Fibroblast of mammary gland (primary cell): ENCODE measurements around the gene GSG1.

ENCODE experiments used
- DNase-seq: peaks from one replicate; pipeline ENCODE4 v3.0.0-alpha.2; 2010; ENCODE audit warnings: low read depth
- H3K4me3 ChIP-seq: 2 replicates; pipeline ENCODE4 v1.5.1; 2011; ENCODE audit warnings: low read depth, mild to moderate bottlenecking, low read length, moderate library complexity; ENCODE audit not compliant: control insufficient read depth
- TF ChIP-seq, protein P1 (sequence below): conservative IDR thresholded peaks from 2 replicates; pipeline ENCODE4 v1.5.1; 2011; ENCODE audit warnings: low read depth, low read length, inconsistent platforms; ENCODE audit not compliant: control insufficient read depth, insufficient read depth

GSG1 gene

DNA sequence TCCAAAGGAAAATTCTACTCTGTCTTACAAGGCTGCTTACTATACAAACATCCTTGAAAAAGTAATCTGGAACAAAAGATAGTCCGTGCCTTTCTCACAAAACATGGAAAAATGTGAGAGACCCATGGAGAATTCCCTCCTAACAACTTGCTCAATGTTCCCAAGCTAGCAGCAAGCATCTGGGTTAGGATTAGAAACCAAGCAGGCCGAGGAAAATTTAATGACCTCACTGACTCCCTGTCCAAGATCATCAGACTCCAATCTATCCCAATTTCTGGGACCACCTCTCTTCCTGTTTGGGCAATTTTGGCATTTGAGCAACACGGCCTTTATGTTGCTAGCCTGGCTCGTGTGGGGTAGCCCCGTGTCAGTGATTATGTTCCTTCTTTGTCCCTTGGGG, 18.1 kb upstream of the GSG1 start:
- TF ChIP-seq, protein P1, sequence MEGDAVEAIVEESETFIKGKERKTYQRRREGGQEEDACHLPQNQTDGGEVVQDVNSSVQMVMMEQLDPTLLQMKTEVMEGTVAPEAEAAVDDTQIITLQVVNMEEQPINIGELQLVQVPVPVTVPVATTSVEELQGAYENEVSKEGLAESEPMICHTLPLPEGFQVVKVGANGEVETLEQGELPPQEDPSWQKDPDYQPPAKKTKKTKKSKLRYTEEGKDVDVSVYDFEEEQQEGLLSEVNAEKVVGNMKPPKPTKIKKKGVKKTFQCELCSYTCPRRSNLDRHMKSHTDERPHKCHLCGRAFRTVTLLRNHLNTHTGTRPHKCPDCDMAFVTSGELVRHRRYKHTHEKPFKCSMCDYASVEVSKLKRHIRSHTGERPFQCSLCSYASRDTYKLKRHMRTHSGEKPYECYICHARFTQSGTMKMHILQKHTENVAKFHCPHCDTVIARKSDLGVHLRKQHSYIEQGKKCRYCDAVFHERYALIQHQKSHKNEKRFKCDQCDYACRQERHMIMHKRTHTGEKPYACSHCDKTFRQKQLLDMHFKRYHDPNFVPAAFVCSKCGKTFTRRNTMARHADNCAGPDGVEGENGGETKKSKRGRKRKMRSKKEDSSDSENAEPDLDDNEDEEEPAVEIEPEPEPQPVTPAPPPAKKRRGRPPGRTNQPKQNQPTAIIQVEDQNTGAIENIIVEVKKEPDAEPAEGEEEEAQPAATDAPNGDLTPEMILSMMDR: no peak
- DNase-seq: no peak
- H3K4me3 ChIP-seq: no peak overlapping the region

DNA sequence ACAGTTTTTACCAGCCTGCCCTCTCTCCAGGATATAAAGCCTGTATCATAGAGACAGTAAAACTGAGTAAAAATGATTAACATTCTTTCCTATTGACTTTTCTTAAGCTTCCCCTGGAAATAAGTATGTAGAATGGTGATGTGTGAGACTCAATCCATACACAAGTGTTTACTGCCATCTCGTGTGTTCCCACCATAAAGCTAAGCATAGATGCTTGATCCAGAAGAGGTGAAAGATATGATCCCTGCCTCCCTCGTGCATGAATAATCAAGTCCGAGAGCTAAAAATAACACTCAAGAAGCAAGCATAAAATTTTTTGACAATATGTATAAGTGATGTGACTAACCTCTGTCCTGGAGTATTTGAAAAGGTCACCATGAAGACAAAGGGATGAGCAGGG, 16.9 kb upstream of the GSG1 start:
- H3K4me3 ChIP-seq: no peak overlapping the region
- DNase-seq: no peak
- TF ChIP-seq, protein P1: no peak

DNA sequence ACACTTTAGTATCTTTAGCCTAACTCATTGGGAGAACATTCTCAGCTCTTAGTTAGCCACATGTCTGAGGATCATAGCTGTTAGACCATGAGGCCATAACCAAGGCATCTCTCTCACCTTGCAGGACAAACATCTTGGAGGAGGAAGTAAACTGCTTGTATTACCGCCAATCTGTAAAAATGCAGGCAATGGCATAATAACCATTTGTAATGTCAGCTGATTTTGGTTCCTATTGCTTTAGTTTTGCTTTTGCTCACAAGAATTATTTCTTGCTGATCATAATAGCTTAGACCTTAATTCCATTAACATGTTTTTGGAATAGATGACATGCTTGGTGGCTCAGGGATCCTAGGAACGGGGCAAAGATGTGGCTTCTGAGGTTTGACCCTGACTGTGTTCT, 16.4 kb upstream of the GSG1 start:
- TF ChIP-seq, protein P1: no peak
- no peak overlapping the region for H3K4me3 ChIP-seq
- no peak for DNase-seq

DNA sequence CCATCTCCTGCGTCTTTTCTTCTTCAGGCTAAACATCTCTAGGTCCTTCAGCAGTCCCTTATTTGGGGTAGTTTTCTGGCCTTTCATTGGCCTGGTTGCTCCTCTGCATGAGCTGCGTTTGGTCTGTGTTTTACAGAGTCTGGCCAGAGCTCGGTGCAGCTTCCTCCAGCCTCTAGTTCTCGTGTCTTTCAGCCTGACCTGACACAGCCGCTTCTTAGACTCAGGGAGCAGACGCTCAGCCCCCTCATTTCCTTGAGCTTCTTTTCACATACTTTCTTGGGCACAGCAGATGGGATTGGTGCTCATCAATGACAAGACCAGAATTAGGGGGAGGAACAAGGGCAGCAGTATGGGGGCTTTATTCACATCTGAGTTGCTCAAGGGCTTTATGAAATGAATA, 13.6 kb upstream of the GSG1 start:
- no peak overlapping the region for H3K4me3 ChIP-seq
- TF ChIP-seq, protein P1: no peak
- DNase-seq: no peak

DNA sequence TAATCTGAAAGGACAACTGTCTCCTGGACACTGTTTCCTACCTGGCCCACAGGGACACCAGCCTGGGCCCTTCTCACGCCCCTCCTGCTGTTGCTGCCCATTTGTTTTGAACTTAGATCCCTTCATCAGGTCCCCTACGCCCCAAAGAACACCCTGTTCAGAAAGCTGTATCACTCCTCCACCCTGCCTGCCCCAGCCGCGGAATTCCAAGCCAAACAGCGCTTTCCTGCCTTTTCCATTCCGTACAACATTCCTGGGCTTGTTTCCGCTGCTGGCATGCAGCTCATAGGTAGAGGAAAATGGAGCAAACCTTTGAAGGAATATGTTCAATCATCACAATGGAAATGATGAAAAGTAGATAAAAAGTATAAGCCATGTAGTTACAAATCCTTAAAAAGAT, 12.8 kb upstream of the GSG1 start:
- DNase-seq: no peak

DNA sequence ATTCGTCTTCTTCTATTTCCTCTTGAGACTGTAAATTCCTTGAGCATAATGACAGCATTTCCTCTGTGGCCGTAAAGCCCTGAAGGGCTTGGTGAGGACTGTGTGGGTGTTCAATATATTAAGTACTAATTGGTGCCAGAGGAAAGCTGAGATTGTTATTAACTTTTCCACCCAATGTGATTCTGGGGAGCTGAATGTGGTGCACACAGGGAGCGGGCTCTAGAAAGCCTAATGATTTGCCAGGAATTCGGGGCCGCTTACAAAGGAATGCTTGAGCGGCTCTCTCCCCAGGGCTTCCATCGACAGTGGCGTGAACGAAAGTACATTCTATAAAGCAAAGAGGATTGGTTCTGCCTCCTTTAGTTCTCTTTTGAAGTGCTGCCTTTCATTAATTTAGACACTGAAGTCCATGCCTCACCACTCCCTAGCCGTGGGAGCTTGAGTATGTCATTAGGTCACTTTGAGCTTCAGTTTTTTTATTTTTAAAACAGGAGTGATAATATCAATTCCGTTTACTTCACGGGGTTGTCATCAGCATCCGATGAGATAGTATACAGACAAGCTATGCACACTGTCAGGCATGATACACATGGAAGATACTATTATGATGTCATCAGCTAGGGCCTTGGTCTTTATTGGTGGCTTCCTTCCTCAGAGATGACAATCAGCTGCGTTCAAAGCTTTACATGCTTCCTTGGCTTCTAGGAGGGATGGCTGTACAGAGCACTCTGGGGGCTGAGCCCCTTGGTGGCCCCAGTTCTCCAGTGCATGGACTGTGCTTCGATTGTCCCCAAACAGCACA, 11.0 kb upstream of the GSG1 start:
- TF ChIP-seq, protein P1: no peak
- H3K4me3 ChIP-seq: no peak overlapping the region
- no peak for DNase-seq

More for the DNA sequence above, 12.8 kb upstream of the GSG1 start:
- TF ChIP-seq, protein P1: no peak
- no peak overlapping the region for H3K4me3 ChIP-seq
